Mucosa of rectum (tissue), 2 donors: ENCODE data around the gene ABCC4.
A peak's percentile ranks its signal among the peaks of the same experiment; 100 is the strongest.
"Not testable (repeated sequence)": the region's sequence is repeated elsewhere in the genome, so short reads cannot be mapped to it uniquely, and the experiment has no call there.

Source experiments
- H3K27ac ChIP-seq, 2 donors: one replicate each; pipeline ENCODE4 v1.7.0; 2013; ENCODE audit warnings: inconsistent platforms in 2 of 2, low read depth in 2 of 2, low read length in 2 of 2
- H3K27me3 ChIP-seq, 2 donors: one replicate each; pipeline ENCODE4 v1.7.0; 2013; ENCODE audit warnings: low read length in 2 of 2; ENCODE audit not compliant: control insufficient read depth in 2 of 2, insufficient read depth in 2 of 2
- H3K36me3 ChIP-seq, 2 donors: one replicate each; pipeline ENCODE4 v1.7.0; 2013; ENCODE audit warnings: low read length in 2 of 2; ENCODE audit not compliant: control insufficient read depth in 2 of 2, insufficient read depth in 2 of 2
- H3K4me1 ChIP-seq, 2 donors: one replicate each; pipeline ENCODE4 v1.7.0; 2013; ENCODE audit warnings: low read length in 2 of 2, mild to moderate bottlenecking in 1 of 2; ENCODE audit not compliant: control insufficient read depth in 2 of 2, insufficient read depth in 2 of 2
- H3K4me3 ChIP-seq, 2 donors: one replicate each; pipeline ENCODE4 v1.7.0; 2013; ENCODE audit warnings: low read length in 2 of 2
- H3K9ac ChIP-seq, 2 donors: one replicate each; pipeline ENCODE4 v1.7.0; 2013; ENCODE audit warnings: low read length in 2 of 2, low read depth in 1 of 2, mild to moderate bottlenecking in 1 of 2
- H3K9me3 ChIP-seq, 2 donors: one replicate each; pipeline ENCODE4 v1.7.0; 2013; ENCODE audit warnings: low read length in 2 of 2; ENCODE audit not compliant: control insufficient read depth in 2 of 2
- donor health status: healthy.
- donor health status: Normal muscosa, but diverticular disease.

Gene ABCC4

GRCh38 chr13:95276037-95276505 is 25.2 kb downstream of the ABCC4 start:
- H3K9ac ChIP-seq: no peak overlapping the region
- peak overlapping the region; percentile 10 to 14 for H3K27ac ChIP-seq
- no peak overlapping the region for H3K4me3 ChIP-seq
- no peaks in the 10 kb centered on the region for H3K9me3 ChIP-seq
- H3K27me3 ChIP-seq: no peaks in the 10 kb centered on the region
- peaks cover 8 to 15% of the 10 kb centered on the region in 2 donors for H3K4me1 ChIP-seq
- H3K36me3 ChIP-seq: no peaks in the 10 kb centered on the region

DNA sequence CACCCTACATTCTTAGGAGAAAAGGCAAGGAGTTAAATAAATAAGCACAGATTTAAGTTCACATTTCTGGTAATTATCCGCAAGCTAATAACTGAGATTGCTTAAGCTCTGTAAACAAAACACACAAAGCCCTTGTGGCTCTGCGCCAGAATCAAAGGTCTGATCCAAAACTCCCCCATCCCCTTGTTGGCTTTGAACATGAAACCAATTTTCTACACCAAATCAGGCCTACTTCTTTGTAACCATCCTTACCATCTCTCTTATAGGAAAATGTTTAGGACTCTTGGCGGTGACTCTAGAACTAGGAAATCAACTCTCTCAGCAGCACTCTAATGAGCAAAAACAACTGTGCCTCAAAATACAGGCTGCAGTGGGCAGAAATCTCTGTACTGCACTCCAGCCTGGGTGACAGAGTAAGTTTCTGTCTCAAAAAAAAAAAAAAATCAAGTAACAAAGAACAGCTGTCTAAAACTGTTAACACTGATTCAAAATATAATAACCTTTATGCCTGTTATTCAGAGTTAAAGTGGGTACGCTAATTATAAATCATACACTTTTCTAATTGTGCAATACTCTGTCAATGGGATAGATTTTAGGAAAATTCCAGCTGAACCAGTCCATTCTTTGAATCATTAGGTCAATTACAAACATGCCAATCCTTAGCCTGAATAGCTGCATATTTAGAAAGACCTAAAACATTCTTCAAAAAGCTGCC is 25.8 kb downstream of the ABCC4 start:
- Histone ChIP-seq H3K27ac (peak overlapping the region; percentile 10 to 35), H3K36me3 (no peaks in the 10 kb centered on the region), H3K9me3 (no peaks in the 10 kb centered on the region), H3K4me3 (no peak overlapping the region), H3K9ac (no peak overlapping the region), H3K4me1 (peaks cover 9 to 16% of the 10 kb centered on the region in 2 donors), H3K27me3 (no peaks in the 10 kb centered on the region)

GRCh38 chr13:95273592-95274132 is 27.6 kb downstream of the ABCC4 start:
- not testable (repeated sequence) for H3K4me3 ChIP-seq, H3K9ac ChIP-seq, H3K27me3 ChIP-seq, H3K9me3 ChIP-seq, H3K36me3 ChIP-seq
- Histone ChIP-seq H3K27ac (peak overlapping the region; percentile 0 to 25), H3K4me1 (peaks cover 14 to 16% of the 10 kb centered on the region in 2 donors)

DNA sequence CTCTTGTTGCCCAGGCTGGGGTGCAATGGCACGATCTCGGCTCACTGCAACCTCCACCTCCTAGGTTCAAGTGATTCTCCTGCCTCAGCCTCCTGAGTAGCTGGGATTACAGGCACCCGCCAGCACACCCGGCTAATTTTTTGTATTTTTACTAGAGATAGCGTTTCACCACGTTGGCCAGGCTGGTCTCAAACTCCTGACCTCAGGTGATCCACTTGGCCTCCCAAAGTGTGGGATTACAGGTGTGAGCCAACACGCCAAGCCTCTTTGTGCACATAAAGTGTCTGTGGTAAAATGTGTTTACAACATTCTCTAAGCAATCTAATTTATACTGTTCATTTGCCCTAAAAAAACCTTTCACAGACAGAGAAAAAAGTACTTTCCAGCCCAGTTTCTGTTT is 29.2 kb downstream of the ABCC4 start:
- H3K4me1 ChIP-seq: peaks cover 16% of the 10 kb centered on the region in 2 donors
- not testable (repeated sequence) for H3K27me3 ChIP-seq, H3K4me3 ChIP-seq, H3K9me3 ChIP-seq, H3K9ac ChIP-seq, H3K36me3 ChIP-seq
- H3K27ac ChIP-seq: peak overlapping the region; percentile 52 to 64

GRCh38 chr13:95269756-95270155 is 31.5 kb downstream of the ABCC4 start:
- Histone ChIP-seq H3K36me3 (no peaks in the 10 kb centered on the region), H3K9ac (no peak overlapping the region), H3K4me3 (no peak overlapping the region), H3K27me3 (no peaks in the 10 kb centered on the region), H3K4me1 (peaks cover 11 to 17% of the 10 kb centered on the region in 2 donors), H3K9me3 (no peaks in the 10 kb centered on the region), H3K27ac (no peak overlapping the region)

DNA sequence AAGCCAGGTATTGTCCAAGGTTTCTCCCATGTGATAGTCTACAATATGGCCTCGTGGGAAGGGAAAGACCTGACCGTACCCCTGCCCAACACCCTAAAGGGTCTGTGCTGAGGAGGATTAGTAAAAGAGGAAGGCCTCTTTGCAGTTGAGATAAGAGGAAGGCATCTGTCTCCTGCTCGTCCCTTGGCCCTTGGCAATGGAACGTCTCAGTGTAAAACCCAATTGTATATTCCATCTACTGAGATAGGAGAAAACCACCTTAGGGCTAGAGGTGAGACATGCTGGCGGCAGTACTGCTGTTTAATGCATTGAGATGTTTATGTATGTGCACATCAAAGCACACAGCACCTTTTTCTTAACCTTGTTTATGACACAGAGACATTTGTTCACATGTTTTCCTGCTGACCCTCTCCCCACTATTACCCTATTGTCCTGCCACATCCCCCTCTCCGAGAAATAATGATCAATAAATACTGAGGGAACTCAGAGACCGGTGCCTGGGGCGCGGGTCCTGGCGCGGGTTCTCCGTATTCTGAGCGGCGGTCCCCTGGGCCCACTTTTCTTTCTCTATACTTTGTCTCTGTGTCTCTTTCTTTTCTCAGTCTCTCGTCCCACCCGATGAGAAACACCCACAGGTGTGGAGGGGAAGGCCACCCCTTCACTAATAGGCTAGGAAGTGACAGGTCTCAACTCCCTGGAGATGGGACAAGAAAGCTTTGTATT is 32.7 kb downstream of the ABCC4 start:
- not testable (repeated sequence) for H3K4me3 ChIP-seq, H3K9ac ChIP-seq, H3K9me3 ChIP-seq, H3K27me3 ChIP-seq, H3K36me3 ChIP-seq
- Histone ChIP-seq H3K27ac (peak overlapping the region in 1 of 2 donors; percentile 55), H3K4me1 (peaks cover 11 to 15% of the 10 kb centered on the region in 2 donors)

- H3K9ac ChIP-seq: no peak overlapping the region
- no peaks in the 10 kb centered on the region for H3K9me3 ChIP-seq
- no peak overlapping the region for H3K4me3 ChIP-seq
- no peaks in the 10 kb centered on the region for H3K27me3 ChIP-seq
- H3K36me3 ChIP-seq: no peaks in the 10 kb centered on the region
- H3K27ac ChIP-seq: peak overlapping the region; percentile 55 to 64
- peaks cover 11 to 15% of the 10 kb centered on the region in 2 donors for H3K4me1 ChIP-seq
Measured at GRCh38 chr13:95267662-95268342, 33.4 kb downstream of the ABCC4 start.

DNA sequence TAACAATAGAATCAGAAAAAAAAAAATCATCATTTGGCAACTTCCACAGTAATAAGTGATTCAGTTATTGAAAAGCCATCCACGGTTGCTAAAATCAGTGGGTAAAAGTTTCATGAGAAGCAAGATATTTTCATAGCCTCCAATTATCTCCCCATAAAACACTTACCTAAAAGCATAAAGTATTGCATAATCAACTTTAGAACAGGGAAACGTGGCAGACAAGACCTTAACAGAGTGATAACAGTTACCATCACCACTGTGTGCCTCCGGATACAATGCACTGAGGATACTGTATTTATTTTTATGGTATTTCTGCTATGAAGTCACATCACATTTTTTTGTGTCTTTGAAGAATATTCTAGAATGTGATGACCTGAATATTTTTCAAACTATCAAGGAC is 37.0 kb downstream of the ABCC4 start:
- peaks cover 0 to 8% of the 10 kb centered on the region in 2 donors for H3K4me1 ChIP-seq
- no peak overlapping the region for H3K4me3 ChIP-seq
- no peak overlapping the region for H3K27ac ChIP-seq
- no peak overlapping the region for H3K9ac ChIP-seq
- H3K9me3 ChIP-seq: no peaks in the 10 kb centered on the region
- H3K36me3 ChIP-seq: no peaks in the 10 kb centered on the region
- H3K27me3 ChIP-seq: no peaks in the 10 kb centered on the region

- H3K36me3 ChIP-seq: no peaks in the 10 kb centered on the region
- no peaks in the 10 kb centered on the region for H3K27me3 ChIP-seq
- no peaks in the 10 kb centered on the region for H3K9me3 ChIP-seq
- H3K9ac ChIP-seq: no peak overlapping the region
- no peak overlapping the region for H3K4me3 ChIP-seq
- H3K27ac ChIP-seq: no peak overlapping the region
- peaks cover 0 to 4% of the 10 kb centered on the region in 2 donors for H3K4me1 ChIP-seq
Measured at GRCh38 chr13:95262837-95263384, 38.3 kb downstream of the ABCC4 start.
